ENCODE data around the gene FAM13C.

The FAM13C gene

DNA sequence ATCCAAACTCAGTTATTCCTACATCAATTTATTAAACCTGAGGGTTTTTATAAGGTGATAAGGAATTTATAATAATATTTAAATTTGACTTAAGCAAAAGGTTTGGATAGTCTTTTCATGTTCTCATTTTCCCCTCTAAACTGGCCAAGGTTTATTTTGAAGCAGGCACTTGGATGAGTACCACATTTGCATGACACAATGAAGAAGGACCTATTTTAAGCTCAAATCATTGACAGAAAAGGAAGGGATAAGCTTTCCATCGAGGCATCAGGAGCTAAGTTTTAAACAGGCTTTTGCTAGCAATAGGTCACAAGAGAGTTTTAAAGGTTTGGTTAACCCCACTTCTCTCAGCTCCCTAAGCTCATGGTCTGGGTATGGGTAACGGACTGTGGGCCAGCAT, 28.7 kb upstream of the FAM13C start:
- TF ChIP-seq, protein P1, sequence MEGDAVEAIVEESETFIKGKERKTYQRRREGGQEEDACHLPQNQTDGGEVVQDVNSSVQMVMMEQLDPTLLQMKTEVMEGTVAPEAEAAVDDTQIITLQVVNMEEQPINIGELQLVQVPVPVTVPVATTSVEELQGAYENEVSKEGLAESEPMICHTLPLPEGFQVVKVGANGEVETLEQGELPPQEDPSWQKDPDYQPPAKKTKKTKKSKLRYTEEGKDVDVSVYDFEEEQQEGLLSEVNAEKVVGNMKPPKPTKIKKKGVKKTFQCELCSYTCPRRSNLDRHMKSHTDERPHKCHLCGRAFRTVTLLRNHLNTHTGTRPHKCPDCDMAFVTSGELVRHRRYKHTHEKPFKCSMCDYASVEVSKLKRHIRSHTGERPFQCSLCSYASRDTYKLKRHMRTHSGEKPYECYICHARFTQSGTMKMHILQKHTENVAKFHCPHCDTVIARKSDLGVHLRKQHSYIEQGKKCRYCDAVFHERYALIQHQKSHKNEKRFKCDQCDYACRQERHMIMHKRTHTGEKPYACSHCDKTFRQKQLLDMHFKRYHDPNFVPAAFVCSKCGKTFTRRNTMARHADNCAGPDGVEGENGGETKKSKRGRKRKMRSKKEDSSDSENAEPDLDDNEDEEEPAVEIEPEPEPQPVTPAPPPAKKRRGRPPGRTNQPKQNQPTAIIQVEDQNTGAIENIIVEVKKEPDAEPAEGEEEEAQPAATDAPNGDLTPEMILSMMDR (IDR thresholded peaks at IDR 0.05; ENCODE audit: low read length, missing control alignments): no peak
- no peak overlapping the region for H3K4me3 ChIP-seq (replicated peaks; ENCODE audit: low read depth, low read length)
- no peak for DNase-seq (ENCODE audit: low read depth)

DNA sequence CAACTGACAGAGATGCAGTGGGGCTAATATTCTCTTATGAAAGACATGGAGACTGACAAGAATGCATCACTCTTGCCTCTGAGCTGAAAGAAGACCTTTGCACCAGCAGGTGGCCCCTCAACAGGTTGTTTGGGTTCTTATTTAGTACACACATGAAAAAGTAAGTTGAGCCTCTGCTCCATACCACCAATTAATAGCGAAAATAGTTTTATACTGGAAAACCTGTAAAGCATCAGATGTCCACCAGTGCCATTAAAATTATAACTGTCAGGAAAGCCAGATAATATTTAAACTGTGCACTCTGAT, 26.3 kb upstream of the FAM13C start:
- no peak for DNase-seq (ENCODE audit: low read depth)
- TF ChIP-seq, protein P1 (IDR thresholded peaks at IDR 0.05; ENCODE audit: low read length, missing control alignments): no peak
- no peak overlapping the region for H3K4me3 ChIP-seq (replicated peaks; ENCODE audit: low read depth, low read length)

DNA sequence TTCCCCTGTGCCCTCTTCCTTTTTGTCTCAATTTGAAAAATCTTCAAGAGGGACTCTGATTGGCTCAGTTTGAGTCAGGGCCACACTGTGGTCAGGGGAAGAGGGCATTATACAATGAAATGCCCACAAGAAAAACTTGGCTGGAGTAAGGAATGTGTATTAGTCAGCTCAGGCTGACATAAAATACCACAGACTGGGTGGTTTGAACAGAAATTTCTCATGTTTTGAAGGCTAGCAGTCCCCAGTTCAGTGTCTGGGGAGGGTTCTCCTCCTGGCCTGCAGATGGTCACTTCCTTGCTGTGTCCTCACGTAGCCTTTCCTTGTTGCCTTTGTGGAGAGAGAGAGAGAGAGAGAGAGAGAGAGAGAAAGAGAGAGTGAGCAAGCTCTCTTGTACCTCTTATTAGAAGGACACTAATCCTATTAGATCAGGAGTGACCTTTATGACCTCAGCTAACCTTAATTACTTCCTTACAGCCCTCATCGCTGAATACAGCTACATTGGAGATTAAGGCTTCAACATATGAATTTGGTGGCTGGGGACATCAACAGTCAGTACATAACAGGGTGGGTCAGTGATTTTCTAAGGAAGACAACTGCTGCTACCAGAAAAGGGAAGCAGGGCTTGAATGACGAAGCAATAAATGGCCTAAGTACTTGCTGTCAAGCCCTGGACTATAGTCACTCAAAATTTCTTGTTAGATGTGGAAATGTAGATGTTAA, 25.8 kb upstream of the FAM13C start:
- peak; percentile 90 for DNase-seq (ENCODE audit: low read depth)
- no peak overlapping the region for H3K4me3 ChIP-seq (replicated peaks; ENCODE audit: low read depth, low read length)
- TF ChIP-seq, protein P1 (IDR thresholded peaks at IDR 0.05; ENCODE audit: low read length, missing control alignments): no peak

DNA sequence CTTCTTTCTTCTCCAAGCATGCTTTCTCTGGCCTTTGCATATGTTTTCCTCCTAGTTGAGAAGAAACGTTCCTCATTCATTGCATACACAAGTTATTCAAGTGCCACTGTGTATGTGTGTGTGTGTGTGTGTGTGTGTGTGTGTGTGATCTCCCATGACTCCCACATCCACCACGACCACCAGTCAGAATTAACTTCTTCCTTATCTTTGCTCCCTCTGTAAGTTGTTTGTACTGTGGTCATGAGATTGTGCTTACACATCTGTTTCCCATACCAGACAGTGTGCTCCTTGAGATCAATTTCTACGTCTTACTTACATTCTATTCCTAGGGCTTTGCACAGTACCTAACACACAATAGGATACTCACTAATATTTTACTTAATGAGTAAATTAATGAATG, 22.4 kb upstream of the FAM13C start:
- no peak overlapping the region for H3K4me3 ChIP-seq (replicated peaks; ENCODE audit: low read depth, low read length)
- no peak for DNase-seq (ENCODE audit: low read depth)

DNA sequence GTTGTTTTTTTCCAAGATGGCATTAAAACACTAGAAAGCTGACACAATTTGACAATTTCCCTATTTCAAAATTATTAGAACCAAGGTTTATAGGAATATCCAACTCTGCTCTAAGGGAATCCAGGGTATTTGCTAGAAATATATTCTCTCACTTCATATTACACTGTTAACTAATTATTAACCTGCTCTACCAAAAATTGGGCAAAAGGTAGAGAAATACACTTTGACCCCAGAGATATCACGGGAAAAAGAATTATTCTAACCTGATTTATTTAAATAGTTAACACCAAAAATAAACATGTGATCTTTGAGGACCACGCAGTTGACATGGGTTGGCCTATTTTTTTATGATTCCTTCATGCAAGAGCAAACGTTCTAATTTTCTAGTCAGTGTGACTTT, 21.6 kb upstream of the FAM13C start:
- no peak overlapping the region for H3K4me3 ChIP-seq (replicated peaks; ENCODE audit: low read depth, low read length)
- no peak for DNase-seq (ENCODE audit: low read depth)
- TF ChIP-seq, protein P1 (IDR thresholded peaks at IDR 0.05; ENCODE audit: low read length, missing control alignments): no peak

More for the DNA sequence above, 22.4 kb upstream of the FAM13C start:
- TF ChIP-seq, protein P1 (IDR thresholded peaks at IDR 0.05; ENCODE audit: low read length, missing control alignments): no peak

DNA sequence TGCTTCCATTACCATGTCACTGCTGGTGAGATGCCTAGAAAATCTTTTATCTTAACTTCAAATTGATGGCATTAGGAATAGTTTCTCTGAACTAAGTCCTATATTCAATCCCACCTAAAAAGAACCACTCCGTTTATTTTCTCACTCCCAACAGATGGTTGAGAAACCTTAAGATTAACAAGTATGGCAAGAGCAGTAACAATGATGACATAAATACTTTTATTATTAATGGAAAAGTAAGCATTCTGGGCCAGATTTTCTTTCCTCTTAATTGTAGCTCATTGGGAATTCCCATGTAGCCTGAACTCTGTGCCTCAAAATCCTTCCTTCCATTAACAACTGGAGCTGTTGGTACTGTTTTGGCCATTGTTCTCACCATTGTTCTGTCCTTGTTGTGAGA, 21.1 kb upstream of the FAM13C start:
- TF ChIP-seq, protein P1 (IDR thresholded peaks at IDR 0.05; ENCODE audit: low read length, missing control alignments): no peak
- H3K4me3 ChIP-seq (replicated peaks; ENCODE audit: low read depth, low read length): no peak overlapping the region
- peak; percentile 30 for DNase-seq (ENCODE audit: low read depth)

DNA sequence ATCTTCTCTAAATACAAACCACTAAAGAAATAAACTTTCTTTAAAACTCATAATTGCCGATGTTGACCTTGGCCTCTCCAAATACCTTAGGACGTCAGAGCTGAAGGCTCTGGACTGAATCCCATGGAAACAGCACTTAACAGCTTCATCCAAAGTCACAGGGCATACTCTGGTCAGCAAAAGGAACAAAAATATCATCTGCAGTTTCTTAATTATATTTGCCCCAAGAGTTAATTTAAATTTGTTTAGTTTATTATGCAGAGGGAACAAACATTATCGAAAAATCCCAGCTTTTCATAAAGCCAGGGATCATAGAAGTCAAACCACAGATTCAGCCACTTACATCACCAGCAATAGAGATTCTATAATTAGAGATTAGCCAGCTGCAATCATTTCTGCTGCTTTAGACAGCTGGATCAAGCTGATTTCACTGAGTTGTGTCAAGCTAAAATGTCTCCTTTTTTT, 20.5 kb upstream of the FAM13C start:
- TF ChIP-seq, protein P1 (IDR thresholded peaks at IDR 0.05; ENCODE audit: low read length, missing control alignments): no peak
- DNase-seq (ENCODE audit: low read depth): peak; percentile 66
- H3K4me3 ChIP-seq (replicated peaks; ENCODE audit: low read depth, low read length): no peak overlapping the region

Data from fibroblast of pulmonary artery (primary cell).